ENCODE results near the gene SGMS1.
"Not testable (repeated sequence)": the region's sequence is repeated elsewhere in the genome, so short reads cannot be mapped to it uniquely, and the experiment has no call there.

The SGMS1 gene

GRCh38 chr10:50388181-50388580 lies 235.6 kb downstream of the SGMS1 start:
- no peak for FAIRE-seq

GRCh38 chr10:50387732-50388073 lies 236.1 kb downstream of the SGMS1 start:
- no peak for FAIRE-seq

GRCh38 chr10:50387007-50387731 lies 236.6 kb downstream of the SGMS1 start:
- FAIRE-seq: no peak

DNA sequence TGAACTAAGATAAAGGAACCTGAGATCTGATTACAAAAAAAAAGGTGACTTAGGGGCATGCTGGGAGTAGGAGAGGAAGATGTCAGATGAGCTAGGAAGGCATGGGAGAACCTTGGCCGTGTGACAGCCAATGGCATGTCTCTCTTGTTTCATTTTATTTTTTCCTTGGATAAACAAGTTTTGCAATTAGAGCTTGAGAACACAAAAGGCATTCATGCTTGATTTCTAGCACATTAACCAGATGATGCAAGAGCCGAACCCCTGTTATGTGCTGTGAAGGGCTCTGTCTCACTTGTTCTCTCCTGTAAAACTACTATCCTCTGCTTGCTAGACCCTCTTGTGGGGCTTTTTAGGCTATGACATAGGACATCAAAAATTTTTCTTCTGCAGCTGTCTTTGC lies 238.1 kb downstream of the SGMS1 start:
- FAIRE-seq: no peak

GRCh38 chr10:50384898-50385297 lies 238.9 kb downstream of the SGMS1 start:
- no peak for FAIRE-seq

DNA sequence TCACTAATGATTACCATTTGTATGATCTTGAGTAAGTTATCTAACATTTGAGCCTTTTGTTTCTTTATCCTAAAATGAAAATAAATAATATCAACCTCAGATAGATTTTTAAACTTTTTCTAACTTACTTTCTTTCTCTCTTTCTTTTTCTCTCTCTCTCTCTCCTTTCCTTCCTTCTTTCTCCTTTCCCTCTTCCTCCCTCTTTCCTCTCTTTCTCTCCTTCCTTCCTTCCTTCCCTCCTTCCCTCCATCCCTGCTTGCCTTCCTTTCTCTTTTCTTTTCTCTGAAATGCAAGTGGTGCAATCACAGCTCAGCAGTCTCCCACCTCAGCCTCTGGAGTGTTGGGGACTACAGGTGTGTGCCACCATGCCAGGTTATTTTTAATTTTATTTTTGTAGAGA lies 239.5 kb downstream of the SGMS1 start:
- no peak for FAIRE-seq

DNA sequence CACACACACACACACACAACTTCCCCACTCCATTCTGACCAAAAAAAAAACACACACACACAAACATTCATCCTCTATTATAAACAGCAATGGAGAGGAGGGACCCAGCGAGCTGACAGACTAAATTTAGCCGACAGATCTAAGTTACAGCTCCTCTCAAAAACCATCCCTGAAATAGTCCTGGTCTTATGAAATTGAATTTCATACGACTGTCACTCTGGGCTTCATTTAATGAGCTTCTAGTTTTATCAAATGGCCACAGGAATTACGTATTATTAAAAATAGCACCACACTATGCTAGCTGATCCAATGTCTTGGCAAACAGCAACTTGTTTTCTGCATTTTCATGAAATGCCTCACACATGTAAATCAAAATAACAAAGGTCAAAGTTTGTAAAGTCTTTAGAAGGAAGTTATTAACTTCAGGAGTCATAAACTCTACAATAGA lies 241.2 kb downstream of the SGMS1 start:
- FAIRE-seq: no peak

DNA sequence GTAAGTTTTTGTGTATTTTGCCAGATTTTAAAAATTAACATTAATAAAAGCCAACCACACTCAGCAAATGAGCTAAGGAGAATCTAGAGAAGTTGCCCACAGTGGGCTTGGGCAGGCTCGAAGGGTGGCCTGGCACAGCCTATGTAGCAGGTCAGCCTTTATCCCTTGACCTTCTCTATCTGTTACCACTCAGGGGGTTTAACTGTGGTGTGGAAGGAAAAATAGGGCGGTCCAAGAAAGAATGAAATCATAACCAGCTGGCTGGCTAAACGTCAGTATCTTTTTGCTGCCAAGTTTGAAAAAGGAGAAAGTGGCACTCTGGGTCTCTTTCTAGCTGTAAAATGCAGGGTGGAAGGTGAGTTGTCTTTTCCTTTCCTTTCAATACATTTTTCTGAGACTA lies 242.1 kb downstream of the SGMS1 start:
- FAIRE-seq: no peak

DNA sequence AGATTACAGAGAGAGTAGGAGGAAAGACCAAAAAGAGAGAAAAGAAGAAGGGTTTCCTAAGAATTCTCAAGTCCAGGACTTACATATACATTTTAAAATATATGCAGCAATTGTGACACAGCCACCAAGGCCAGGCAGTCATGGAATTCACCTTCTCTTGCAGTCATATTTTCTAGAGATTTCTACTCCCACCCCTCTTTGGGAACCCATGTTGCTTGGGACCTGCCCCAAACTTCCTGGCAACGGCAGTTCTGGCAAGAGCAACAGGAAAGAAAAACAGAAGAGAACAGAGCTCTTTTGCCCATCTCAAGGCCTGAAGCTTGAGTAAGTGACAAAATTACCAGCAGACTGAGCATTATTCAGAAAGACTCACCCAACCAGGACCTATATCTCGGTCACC lies 244.1 kb downstream of the SGMS1 start:
- FAIRE-seq: no peak

GRCh38 chr10:50375745-50376144 lies 248.0 kb downstream of the SGMS1 start:
- FAIRE-seq: no peak

GRCh38 chr10:50375051-50375452 lies 248.7 kb downstream of the SGMS1 start:
- no peak for FAIRE-seq

DNA sequence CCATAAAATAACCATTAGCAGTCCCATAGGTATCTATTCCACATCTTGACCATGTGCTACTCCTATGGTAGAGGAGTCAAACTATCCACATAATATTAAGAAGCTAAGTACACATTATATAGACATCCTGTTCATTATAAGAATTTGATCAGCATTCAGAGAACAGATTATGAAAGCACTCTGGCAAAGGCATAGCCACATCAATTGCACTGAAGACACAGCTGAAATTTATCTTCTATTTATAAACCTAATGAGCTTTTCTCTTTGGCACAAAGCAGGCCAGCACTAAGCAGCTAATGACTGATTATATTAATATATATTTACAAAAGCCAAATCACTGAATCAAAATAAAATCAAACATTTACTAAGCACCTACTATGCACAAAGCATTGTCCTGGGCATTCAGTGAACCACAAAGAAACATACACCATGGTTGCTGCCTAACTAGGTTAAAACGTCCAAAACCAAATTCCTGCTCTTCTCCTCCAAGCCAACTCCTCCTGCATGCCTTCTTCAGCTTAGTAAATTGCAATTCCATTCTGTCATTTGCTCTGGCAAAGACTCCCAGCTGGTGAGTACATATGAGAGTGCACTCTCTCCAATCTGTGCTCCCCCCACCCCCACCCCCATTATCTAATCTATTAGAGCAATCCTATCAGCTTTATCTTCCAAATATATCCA lies 249.8 kb downstream of the SGMS1 start:
- FAIRE-seq: no peak

- peak; percentile 21 for FAIRE-seq
Measured at GRCh38 chr10:50369931-50370330, 253.8 kb downstream of the SGMS1 start.

DNA sequence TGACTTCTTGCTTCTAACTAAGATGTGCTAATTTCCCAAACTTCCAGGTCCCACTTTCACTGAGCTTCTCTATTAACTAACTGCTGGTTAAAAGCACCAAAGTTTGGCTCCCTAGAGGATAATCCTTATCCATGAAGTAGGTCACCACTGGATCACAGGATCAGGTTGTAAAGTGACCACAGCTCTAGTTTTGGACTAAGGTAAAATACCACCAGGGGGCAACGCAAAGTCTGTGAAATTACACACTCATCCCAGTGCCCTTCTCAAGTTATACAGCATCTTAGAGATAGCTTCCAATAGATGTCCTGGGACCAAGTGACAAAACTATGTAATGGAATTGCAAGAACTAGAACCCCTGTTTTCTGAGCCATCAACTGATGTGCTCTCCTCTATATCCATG lies 256.0 kb downstream of the SGMS1 start:
- no peak for FAIRE-seq

GRCh38 chr10:50366421-50366820 lies 257.3 kb downstream of the SGMS1 start:
- FAIRE-seq: not testable (repeated sequence)

- FAIRE-seq: not testable (repeated sequence)
Measured at GRCh38 chr10:50364730-50365129, 259.0 kb downstream of the SGMS1 start.

- no peak for FAIRE-seq
Measured at GRCh38 chr10:50362547-50363125, 261.1 kb downstream of the SGMS1 start.

DNA sequence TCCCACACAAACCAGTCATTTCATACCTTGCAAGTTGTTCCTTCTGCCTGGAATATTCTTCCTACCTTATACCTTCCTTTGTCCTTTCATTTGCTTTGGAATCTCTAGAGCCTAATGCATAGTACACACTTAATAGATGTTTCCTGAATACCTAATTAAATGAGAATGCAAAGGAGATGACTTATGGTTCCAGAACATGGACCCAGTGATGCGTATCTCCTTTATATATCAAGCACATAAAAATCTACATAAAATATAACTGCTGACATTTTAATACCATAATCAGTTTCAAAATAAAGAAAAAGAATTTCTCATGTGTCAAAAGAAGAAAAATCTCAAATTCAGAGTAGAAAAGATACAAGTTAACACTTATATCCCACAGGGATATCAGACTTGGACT lies 261.8 kb downstream of the SGMS1 start:
- no peak for FAIRE-seq

DNA sequence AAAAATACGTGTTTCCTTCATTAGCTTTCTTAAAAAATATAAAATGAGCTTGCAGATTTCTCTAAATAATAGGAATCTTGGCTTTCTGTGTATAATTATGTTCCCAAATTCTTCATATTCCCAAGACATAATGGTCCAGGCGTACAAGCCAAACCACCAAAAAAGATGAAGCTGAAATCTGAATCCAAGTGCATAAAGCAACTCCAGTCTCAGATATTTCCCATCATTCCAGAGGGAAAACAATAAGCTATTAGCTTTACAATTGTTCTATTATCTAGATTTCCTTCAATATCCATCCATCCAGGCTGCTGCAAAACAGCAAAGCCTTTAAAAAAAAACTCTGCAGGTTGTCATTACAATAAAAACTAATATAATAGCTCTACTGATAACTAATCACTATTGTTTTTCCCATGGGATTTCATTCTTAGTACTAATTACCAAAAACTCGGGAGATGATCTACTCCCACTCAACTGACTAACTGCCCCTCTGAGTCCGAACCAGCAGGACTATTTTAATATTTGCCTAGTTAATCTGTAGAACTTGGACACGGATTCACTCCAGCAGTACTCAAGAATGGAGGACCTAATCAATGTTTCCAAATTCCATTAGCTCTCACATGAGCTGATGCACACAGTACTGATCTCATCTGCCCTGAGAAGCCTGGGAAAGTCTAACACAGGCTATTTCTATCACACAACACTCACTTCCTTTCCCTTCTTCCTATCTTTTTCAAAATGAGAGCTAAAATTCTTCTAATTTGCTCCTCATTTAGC lies 263.5 kb downstream of the SGMS1 start:
- no peak for FAIRE-seq

GRCh38 chr10:50358925-50359687 lies 264.6 kb downstream of the SGMS1 start:
- no peak for FAIRE-seq

- no peak for FAIRE-seq
Measured at GRCh38 chr10:50358411-50358810, 265.3 kb downstream of the SGMS1 start.

- FAIRE-seq: peak; percentile 58
Measured at GRCh38 chr10:50356481-50356832, 267.3 kb downstream of the SGMS1 start.
